NCI-H82 treated with DMSO at 0.1 percent for 48 hours (cell line): ENCODE measurements around the gene BNC2.

Experiments used
- DNase-seq: peaks from one replicate; lab custom pipeline; 2025; ENCODE audit not compliant: unreplicated experiment; lab: John Stamatoyannopoulos, UW

Gene BNC2

GRCh38 chr9:16385590-16385989 is 484.9 kb downstream of the BNC2 start:
- no peak for DNase-seq

- no peak for DNase-seq
These were observed 485.5 kb downstream of the BNC2 start for GRCh38 chr9:16384993-16385392.

GRCh38 chr9:16377311-16377710 is 493.2 kb downstream of the BNC2 start:
- DNase-seq: no peak

- DNase-seq: no peak
These were observed 499.2 kb downstream of the BNC2 start for GRCh38 chr9:16371306-16371705.

- no peak for DNase-seq
These were observed 499.8 kb downstream of the BNC2 start for GRCh38 chr9:16370647-16371046.

GRCh38 chr9:16369427-16369826 is 501.0 kb downstream of the BNC2 start:
- DNase-seq: no peak

- DNase-seq: no peak
These were observed 502.0 kb downstream of the BNC2 start for GRCh38 chr9:16368237-16369087.

- no peak for DNase-seq
These were observed 502.8 kb downstream of the BNC2 start for GRCh38 chr9:16367605-16368231.

- DNase-seq: no peak
These were observed 506.1 kb downstream of the BNC2 start for GRCh38 chr9:16364347-16364746.

- DNase-seq: no peak
These were observed 506.6 kb downstream of the BNC2 start for GRCh38 chr9:16363916-16364315.

GRCh38 chr9:16363073-16363781 is 507.2 kb downstream of the BNC2 start:
- DNase-seq: no peak

GRCh38 chr9:16361939-16362338 is 508.5 kb downstream of the BNC2 start:
- no peak for DNase-seq

- DNase-seq: no peak
These were observed 509.4 kb downstream of the BNC2 start for GRCh38 chr9:16361118-16361517.

- DNase-seq: no peak
These were observed 510.2 kb downstream of the BNC2 start for GRCh38 chr9:16360247-16360646.
